H9 (cell line): ENCODE measurements around the gene ITGA8. TPM values are rescaled to one million over a fixed set of nuclear protein-coding genes. Genes with fewer than 3 reads are reported as not detected.

Source experiments
- DNase-seq: peaks from one replicate; pipeline ENCODE4 v3.0.0-alpha.2; 2017
- H2AFZ ChIP-seq: one replicate; pipeline ENCODE4 v1.6.1; 2013; ENCODE audit warnings: mild to moderate bottlenecking, low read length, control low read depth, moderate library complexity
- H2AK5ac ChIP-seq: 2 replicates; pipeline ENCODE4 v1.6.1; 2013; ENCODE audit warnings: low read length, control low read depth, mixed read lengths; ENCODE audit not compliant: insufficient read length
- H2BK120ac ChIP-seq: one replicate; pipeline ENCODE4 v1.6.1; 2013; ENCODE audit warnings: low read depth, mild to moderate bottlenecking, low read length, control low read depth, inconsistent platforms; ENCODE audit not compliant: poor library complexity, severe bottlenecking
- H2BK12ac ChIP-seq: 2 replicates; pipeline ENCODE4 v1.6.1; 2013; ENCODE audit warnings: low read length, control low read depth, mixed read lengths, low read depth; ENCODE audit not compliant: insufficient read length
- H2BK15ac ChIP-seq: 2 replicates; pipeline ENCODE4 v1.6.1; 2013; ENCODE audit warnings: low read depth, low read length, control low read depth
- H2BK20ac ChIP-seq: one replicate; pipeline ENCODE4 v1.6.1; 2013; ENCODE audit warnings: low read depth, mild to moderate bottlenecking, low read length, control low read depth, inconsistent platforms; ENCODE audit not compliant: poor library complexity, severe bottlenecking
- H2BK5ac ChIP-seq: 2 replicates; pipeline ENCODE4 v1.6.1; 2013; ENCODE audit warnings: low read length, control low read depth, mixed read lengths; ENCODE audit not compliant: insufficient read length
- H3K14ac ChIP-seq: 2 replicates; pipeline ENCODE4 v1.6.1; 2013; ENCODE audit warnings: low read length, control low read depth; ENCODE audit not compliant: insufficient read depth
- H3K18ac ChIP-seq: 2 replicates; pipeline ENCODE4 v1.6.1; 2013; ENCODE audit warnings: low read depth, mild to moderate bottlenecking, mixed read lengths, low read length, control low read depth; ENCODE audit not compliant: insufficient read length
- H3K23ac ChIP-seq: 2 replicates; pipeline ENCODE4 v1.6.1; 2013; ENCODE audit warnings: low read length, control low read depth, mixed read lengths, low read depth; ENCODE audit not compliant: insufficient read length
- H3K23me2 ChIP-seq: 2 replicates; pipeline ENCODE4 v1.6.1; 2013; ENCODE audit warnings: low read depth, mild to moderate bottlenecking, mixed read lengths, low read length, control low read depth; ENCODE audit not compliant: insufficient read length, poor library complexity, severe bottlenecking
- H3K27ac ChIP-seq: 2 replicates; pipeline ENCODE4 v1.5.1; 2013; ENCODE audit warnings: low read length, control low read depth, mixed read lengths, low read depth; ENCODE audit not compliant: insufficient read length
- H3K27me3 ChIP-seq: 2 replicates; pipeline ENCODE4 v1.6.1; 2013; ENCODE audit warnings: low read length, control low read depth, inconsistent platforms; ENCODE audit not compliant: insufficient read depth
- H3K4ac ChIP-seq: 2 replicates; pipeline ENCODE4 v1.6.1; 2013; ENCODE audit warnings: low read depth, mild to moderate bottlenecking, control low read depth, inconsistent platforms, low read length, moderate library complexity
- H3K4me1 ChIP-seq: 2 replicates; pipeline ENCODE4 v1.6.1; 2013; ENCODE audit warnings: low read length, control low read depth, inconsistent platforms; ENCODE audit not compliant: insufficient read depth
- H3K4me2 ChIP-seq: 2 replicates; pipeline ENCODE4 v1.6.1; 2013; ENCODE audit warnings: low read length, control low read depth, mixed read lengths; ENCODE audit not compliant: insufficient read length, insufficient read depth
- H3K56ac ChIP-seq: 2 replicates; pipeline ENCODE4 v1.6.1; 2013; ENCODE audit warnings: low read depth, mild to moderate bottlenecking, mixed read lengths, low read length, control low read depth; ENCODE audit not compliant: insufficient read length
- H3K79me1 ChIP-seq: 2 replicates; pipeline ENCODE4 v1.6.1; 2013; ENCODE audit warnings: low read depth, mild to moderate bottlenecking, moderate library complexity, low read length, control low read depth, inconsistent platforms; ENCODE audit not compliant: insufficient read depth, poor library complexity, severe bottlenecking
- H3K79me2 ChIP-seq: 2 replicates; pipeline ENCODE4 v1.6.1; 2013; ENCODE audit warnings: low read length, control low read depth, inconsistent platforms; ENCODE audit not compliant: insufficient read depth
- H3K9ac ChIP-seq: 2 replicates; pipeline ENCODE4 v1.6.1; 2013; ENCODE audit warnings: low read length, control low read depth, mixed read lengths; ENCODE audit not compliant: insufficient read length; ENCODE audit errors: extremely low read depth
- H3K9me3 ChIP-seq: one replicate; pipeline ENCODE4 v1.6.1; 2013; ENCODE audit warnings: low read depth, low read length, inconsistent platforms; ENCODE audit not compliant: control insufficient read depth
- H3T11ph ChIP-seq: one replicate; pipeline ENCODE4 v1.6.1; 2013; ENCODE audit warnings: mild to moderate bottlenecking, low read length, control low read depth, inconsistent platforms
- H4K20me1 ChIP-seq: one replicate; pipeline ENCODE4 v1.6.1; 2013; ENCODE audit not compliant: control insufficient read depth, insufficient read length, insufficient read depth
- H4K5ac ChIP-seq: 2 replicates; pipeline ENCODE4 v1.6.1; 2013; ENCODE audit warnings: low read depth, mild to moderate bottlenecking, mixed read lengths, low read length, control low read depth; ENCODE audit not compliant: insufficient read length
- H4K8ac ChIP-seq: replicated peaks from 2 replicates; pipeline ENCODE4 v1.6.1; 2013; ENCODE audit warnings: low read length, control low read depth, mixed read lengths, low read depth; ENCODE audit not compliant: insufficient read length
- H4K91ac ChIP-seq: 2 replicates; pipeline ENCODE4 v1.6.1; 2013; ENCODE audit warnings: low read depth, mild to moderate bottlenecking, moderate library complexity, mixed read lengths, low read length, control low read depth; ENCODE audit not compliant: insufficient read length
- H3K27ac Mint-ChIP-seq, 3 experiments: 2 replicates in 2 of 3; 3 replicates in 1 of 3; pipeline ENCODE4 v1.8.0; 2020 to 2021; ENCODE audit warnings: mixed read lengths in 3 of 3, mild to moderate bottlenecking in 1 of 3, moderate library complexity in 1 of 3
- H3K27me3 Mint-ChIP-seq: 2 replicates; pipeline ENCODE4 v1.8.0; 2021; ENCODE audit warnings: low read depth, mild to moderate bottlenecking, moderate library complexity, mixed read lengths
- H3K36me3 Mint-ChIP-seq, 3 experiments: 2 replicates in 2 of 3; 3 replicates in 1 of 3; pipeline ENCODE4 v1.8.0; 2020 to 2021; ENCODE audit warnings: low read depth in 3 of 3, mixed read lengths in 3 of 3; ENCODE audit not compliant: insufficient read depth in 1 of 3
- H3K4me1 Mint-ChIP-seq, 2 experiments: 2 replicates each; pipeline ENCODE4 v1.8.0; 2020; ENCODE audit warnings: mixed read lengths in 2 of 2
- H3K4me3 Mint-ChIP-seq, 2 experiments: 2 replicates in 1 of 2; 3 replicates in 1 of 2; pipeline ENCODE4 v1.8.0; 2020 to 2021; ENCODE audit warnings: mild to moderate bottlenecking in 2 of 2, mixed read lengths in 2 of 2, moderate library complexity in 1 of 2
- H3K9me3 Mint-ChIP-seq, 2 experiments: 2 replicates in 1 of 2; 3 replicates in 1 of 2; pipeline ENCODE4 v1.8.0; 2020; ENCODE audit warnings: mild to moderate bottlenecking in 2 of 2, mixed read lengths in 2 of 2, moderate library complexity in 1 of 2
- WGBS: extraction: QIAGEN DNeasy Blood & Tissue Kit; methylation state at CpG from one replicate; pipeline ENCODE4 v1.1.7; 2013; ENCODE audit warnings: missing lambda C conversion rate, low lambda C conversion rate, mixed read lengths; ENCODE audit not compliant: insufficient read length; ENCODE audit errors: extremely low coverage; 5-methylcytosine and 5-hydroxymethylcytosine counted together
- total RNA-seq: library from RNA; stranded (reverse); gene quantifications from 2 replicates; pipeline ENCODE4 v1.2.1, GENCODE V29; 2021
- TF ChIP-seq, protein P1 (sequence below): fragments of 200-600 bp; sonication (generic); conservative IDR thresholded peaks from 3 replicates; pipeline ENCODE4 v1.8.0; 2021; ENCODE audit warnings: antibody characterized with exemption, mild to moderate bottlenecking

ITGA8 gene
- total RNA-seq, 1 experiment from 2014 or later = not detected

- Histone ChIP-seq H2BK12ac (no peak overlapping the region), H4K20me1 (no peaks in the 10 kb centered on the region), H2BK15ac (no peak overlapping the region), H3K56ac (no peak overlapping the region), H4K91ac (no peak overlapping the region), H3K23me2 (no peaks in the 10 kb centered on the region), H3K27ac (no peak overlapping the region), H2AK5ac (no peak overlapping the region), H2BK20ac (no peak overlapping the region), H3K9ac (no peak overlapping the region), H4K8ac (no peak overlapping the region), H3K18ac (no peak overlapping the region), H2AFZ (no peak overlapping the region), H3T11ph (no peak overlapping the region), H3K4me1 (no peaks in the 10 kb centered on the region), H2BK120ac (no peak overlapping the region), H3K79me1 (no peaks in the 10 kb centered on the region), H2BK5ac (no peak overlapping the region), H3K4ac (no peak overlapping the region), H3K4me2 (no peak overlapping the region), H3K9me3 (no peaks in the 10 kb centered on the region), H4K5ac (no peak overlapping the region), H3K23ac (no peak overlapping the region), H3K14ac (no peak overlapping the region), H3K79me2 (no peaks in the 10 kb centered on the region), H3K27me3 (no peaks in the 10 kb centered on the region)
- no peak overlapping the region for H3K27ac Mint-ChIP-seq
- H3K27me3 Mint-ChIP-seq = peaks cover 83% of the 10 kb centered on the region
- DNase-seq = no peak
- no CpG with 5 or more reads among the region's 4 CpGs for WGBS
- H3K36me3 Mint-ChIP-seq = no peaks in the 10 kb centered on the region
- H3K9me3 Mint-ChIP-seq = no peaks in the 10 kb centered on the region; a peak in 1 of 5 replicates
- TF ChIP-seq, protein P1, sequence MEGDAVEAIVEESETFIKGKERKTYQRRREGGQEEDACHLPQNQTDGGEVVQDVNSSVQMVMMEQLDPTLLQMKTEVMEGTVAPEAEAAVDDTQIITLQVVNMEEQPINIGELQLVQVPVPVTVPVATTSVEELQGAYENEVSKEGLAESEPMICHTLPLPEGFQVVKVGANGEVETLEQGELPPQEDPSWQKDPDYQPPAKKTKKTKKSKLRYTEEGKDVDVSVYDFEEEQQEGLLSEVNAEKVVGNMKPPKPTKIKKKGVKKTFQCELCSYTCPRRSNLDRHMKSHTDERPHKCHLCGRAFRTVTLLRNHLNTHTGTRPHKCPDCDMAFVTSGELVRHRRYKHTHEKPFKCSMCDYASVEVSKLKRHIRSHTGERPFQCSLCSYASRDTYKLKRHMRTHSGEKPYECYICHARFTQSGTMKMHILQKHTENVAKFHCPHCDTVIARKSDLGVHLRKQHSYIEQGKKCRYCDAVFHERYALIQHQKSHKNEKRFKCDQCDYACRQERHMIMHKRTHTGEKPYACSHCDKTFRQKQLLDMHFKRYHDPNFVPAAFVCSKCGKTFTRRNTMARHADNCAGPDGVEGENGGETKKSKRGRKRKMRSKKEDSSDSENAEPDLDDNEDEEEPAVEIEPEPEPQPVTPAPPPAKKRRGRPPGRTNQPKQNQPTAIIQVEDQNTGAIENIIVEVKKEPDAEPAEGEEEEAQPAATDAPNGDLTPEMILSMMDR = no peak
- no peak overlapping the region for H3K4me3 Mint-ChIP-seq
- no peaks in the 10 kb centered on the region for H3K4me1 Mint-ChIP-seq
Observed at GRCh38 chr10:15486404-15486803, 233.3 kb downstream of the ITGA8 start.
